H1 (cell line): ENCODE results near the gene ZNF470.

ENCODE experiments used
- CTBP2 ChIP-seq: IDR thresholded peaks from 2 replicates; pipeline ENCODE4 v1.7.0; 2011; ENCODE audit warnings: borderline replicate concordance, mild to moderate bottlenecking, moderate library complexity, mixed read lengths, low read length; ENCODE audit not compliant: insufficient read depth, insufficient read length
- EZH2 ChIP-seq: fragments of 200-600 bp; sonication (generic); IDR thresholded peaks from 2 replicates; pipeline ENCODE4 v1.7.1; 2012; ENCODE audit warnings: low read depth, mild to moderate bottlenecking, moderate library complexity, low read length, inconsistent platforms; ENCODE audit not compliant: severe bottlenecking
- TF ChIP-seq, protein P1 (sequence below), 3 experiments: IDR thresholded peaks; 1 replicate in 2 of 3; 2 replicates in 1 of 3; pipeline versions ENCODE4 v1.5.1 to v1.6.1; 2011; ENCODE audit warnings: low read length in 3 of 3, mild to moderate bottlenecking in 3 of 3, inconsistent platforms in 2 of 3, low read depth in 1 of 3, moderate library complexity in 1 of 3; ENCODE audit not compliant: insufficient read depth in 1 of 3; ENCODE audit errors: control extremely low read depth in 1 of 3

DNA sequence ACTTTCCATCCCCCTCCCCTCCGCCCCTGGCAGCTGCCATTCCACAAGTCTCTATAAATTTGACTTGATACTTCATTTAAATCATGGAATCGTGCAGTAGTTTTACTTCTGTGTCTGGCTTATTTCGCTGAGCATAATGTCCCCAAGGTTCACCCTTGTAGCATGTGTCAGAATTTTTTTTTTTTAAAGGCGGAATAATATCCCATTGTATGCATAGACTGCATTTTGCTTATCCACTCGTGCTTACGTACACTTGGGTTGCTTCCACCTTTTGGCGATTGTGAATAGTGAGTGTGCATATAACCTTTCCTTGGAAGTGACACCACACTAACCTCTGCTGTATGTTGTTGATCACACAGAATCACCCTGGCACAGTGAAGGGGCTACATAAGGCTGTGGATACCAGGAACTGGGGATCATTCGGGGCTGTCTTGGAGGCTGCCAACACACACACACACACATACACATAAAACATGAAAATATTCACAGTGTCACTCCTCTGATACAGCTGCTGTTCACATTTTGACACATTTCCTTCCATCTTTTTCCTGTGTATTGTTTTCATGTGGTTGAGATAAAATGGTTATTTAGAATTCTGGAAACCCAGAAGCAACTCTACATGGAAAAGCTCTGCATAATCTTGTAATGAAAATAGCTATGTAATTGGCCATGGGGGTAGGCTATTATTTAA, 41.2 kb downstream of the ZNF470 start:
- TF ChIP-seq, protein P1, sequence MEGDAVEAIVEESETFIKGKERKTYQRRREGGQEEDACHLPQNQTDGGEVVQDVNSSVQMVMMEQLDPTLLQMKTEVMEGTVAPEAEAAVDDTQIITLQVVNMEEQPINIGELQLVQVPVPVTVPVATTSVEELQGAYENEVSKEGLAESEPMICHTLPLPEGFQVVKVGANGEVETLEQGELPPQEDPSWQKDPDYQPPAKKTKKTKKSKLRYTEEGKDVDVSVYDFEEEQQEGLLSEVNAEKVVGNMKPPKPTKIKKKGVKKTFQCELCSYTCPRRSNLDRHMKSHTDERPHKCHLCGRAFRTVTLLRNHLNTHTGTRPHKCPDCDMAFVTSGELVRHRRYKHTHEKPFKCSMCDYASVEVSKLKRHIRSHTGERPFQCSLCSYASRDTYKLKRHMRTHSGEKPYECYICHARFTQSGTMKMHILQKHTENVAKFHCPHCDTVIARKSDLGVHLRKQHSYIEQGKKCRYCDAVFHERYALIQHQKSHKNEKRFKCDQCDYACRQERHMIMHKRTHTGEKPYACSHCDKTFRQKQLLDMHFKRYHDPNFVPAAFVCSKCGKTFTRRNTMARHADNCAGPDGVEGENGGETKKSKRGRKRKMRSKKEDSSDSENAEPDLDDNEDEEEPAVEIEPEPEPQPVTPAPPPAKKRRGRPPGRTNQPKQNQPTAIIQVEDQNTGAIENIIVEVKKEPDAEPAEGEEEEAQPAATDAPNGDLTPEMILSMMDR (IDR thresholded peaks at IDR 0.05; ENCODE audit: control extremely low read depth in 1 of 3, insufficient read depth in 1 of 3, low read depth in 1 of 3, low read length in 3 of 3): no peak
- no peak for TF ChIP-seq CTBP2
- no peak for TF ChIP-seq EZH2
